Gastroesophageal sphincter (tissue), 4 donors: Measurements from ENCODE around the gene SYNGAP1. TPM values are rescaled to one million over a fixed set of nuclear protein-coding genes. Genes with fewer than 3 reads are reported as not detected.
"Not testable (repeated sequence)": the region's sequence is repeated elsewhere in the genome, so short reads cannot be mapped to it uniquely, and the experiment has no call there.

Experiments used
- ATAC-seq: fragments of 150-250 bp; one replicate; pipeline ENCODE4 v1.9.1; 2016; ENCODE audit warnings: mild to moderate bottlenecking, moderate library complexity
- H3K27ac ChIP-seq, 4 donors: fragments of 200-600 bp; sonication (generic) in 3 of 4; 1 replicate in 3 of 4; 2 replicates in 1 of 4; pipeline ENCODE4 v1.5.1; 2016 to 2019
- H3K27me3 ChIP-seq: fragments of 200-600 bp; sonication (generic); one replicate; pipeline ENCODE4 v1.5.1; 2019
- H3K36me3 ChIP-seq, 2 donors: fragments of 200-600 bp; sonication (generic); one replicate each; pipeline ENCODE4 v1.5.1; 2019; ENCODE audit warnings: control low read depth in 1 of 2
- H3K4me1 ChIP-seq, 3 donors: fragments of 200-600 bp; sonication (generic); 1 replicate in 2 of 3; 2 replicates in 1 of 3; pipeline ENCODE4 v1.5.1; 2016 to 2019; ENCODE audit warnings: control low read depth in 2 of 3
- H3K4me3 ChIP-seq, 2 donors: fragments of 200-600 bp; sonication (generic); one replicate each; pipeline ENCODE4 v1.5.1; 2019; ENCODE audit warnings: mild to moderate bottlenecking in 1 of 2, moderate library complexity in 1 of 2
- H3K9me3 ChIP-seq, 3 donors: fragments of 200-600 bp; sonication (generic); one replicate each; pipeline ENCODE4 v1.5.1; 2017 to 2019; ENCODE audit warnings: control low read depth in 2 of 3
- EP300 ChIP-seq: sonication (generic); formaldehyde crosslinking; IDR thresholded peaks from one replicate; pipeline ENCODE4 v1.6.1; 2017; ENCODE audit warnings: antibody characterized with exemption, mild to moderate bottlenecking
- POLR2A ChIP-seq, 2 donors: fragments of 450-650 bp; IDR thresholded peaks; one replicate each; pipeline ENCODE4 v1.6.1; 2017; ENCODE audit warnings: antibody characterized with exemption in 2 of 2, mild to moderate bottlenecking in 2 of 2, moderate library complexity in 1 of 2
- POLR2AphosphoS5 ChIP-seq: sonication (generic); formaldehyde crosslinking; IDR thresholded peaks from one replicate; pipeline ENCODE4 v1.6.1; 2017; ENCODE audit warnings: antibody characterized with exemption
- WGBS, 2 donors: methylation state at CpG; one replicate each; pipeline ENCODE4 v1.1.5; 2018; ENCODE audit warnings: low coverage in 1 of 2; 5-methylcytosine and 5-hydroxymethylcytosine counted together
- total RNA-seq, 4 donors: library from RNA; depleted of rRNA; stranded (reverse); fragments of >200 nt; gene quantifications; one replicate each; pipeline ENCODE4 v1.1.0, GENCODE V29; 2016
- TF ChIP-seq, protein P1 (sequence below), 4 experiments: fragments of 200-600 bp in 2 of 4; fragments of 450-650 bp in 2 of 4; sonication (generic) in 1 of 4; IDR thresholded peaks; one replicate each; pipeline ENCODE4 v1.5.1; 2017 to 2019; ENCODE audit warnings: antibody characterized with exemption in 4 of 4, mild to moderate bottlenecking in 2 of 4, moderate library complexity in 2 of 4

Gene SYNGAP1
- total RNA-seq, 4 donors from 2014 or later = 9.1 to 15.9 (median 12.7) TPM

DNA sequence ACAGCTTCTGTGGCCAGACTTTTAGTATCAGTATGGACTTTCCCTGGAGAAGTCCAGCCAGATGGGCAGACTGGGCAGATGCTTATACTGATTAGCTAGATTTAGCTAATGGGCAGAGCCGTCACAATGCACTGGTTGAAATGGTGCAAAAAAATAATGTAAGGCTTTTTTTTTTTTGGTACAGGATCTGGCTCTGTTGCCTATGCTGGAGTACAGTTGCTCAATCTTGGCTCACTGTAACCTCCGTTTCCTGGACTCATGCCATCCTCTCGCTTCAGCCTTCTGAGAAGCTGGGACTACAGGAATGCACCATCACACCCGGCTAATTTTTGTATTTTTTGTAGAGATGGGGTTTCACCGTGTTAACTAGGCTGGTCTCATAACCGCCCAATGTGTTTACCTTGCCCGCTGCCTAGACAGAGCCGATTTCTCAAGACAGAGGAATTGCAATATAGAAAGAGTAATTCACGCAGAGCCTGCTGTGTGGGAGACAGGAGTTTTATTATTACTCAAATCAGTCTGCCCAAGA lies 44.7 kb upstream of the SYNGAP1 start:
- TF ChIP-seq EP300 (no peak), POLR2AphosphoS5 (peak; percentile 76)
- H3K27me3 ChIP-seq = no peaks in the 10 kb centered on the region
- no peaks in the 10 kb centered on the region for H3K9me3 ChIP-seq
- WGBS, 2 donors = 14 to 20% methylated on average over 2 to 9 of the region's 9 CpGs
- H3K4me3 ChIP-seq = no peak overlapping the region
- peaks cover 0 to 22% (median 14%) of the 10 kb centered on the region in 3 donors for H3K4me1 ChIP-seq
- no peaks in the 10 kb centered on the region for H3K36me3 ChIP-seq
- peak; percentile 93 for ATAC-seq
- H3K27ac ChIP-seq = peak overlapping the region; percentile 12 to 78 (median 77)

DNA sequence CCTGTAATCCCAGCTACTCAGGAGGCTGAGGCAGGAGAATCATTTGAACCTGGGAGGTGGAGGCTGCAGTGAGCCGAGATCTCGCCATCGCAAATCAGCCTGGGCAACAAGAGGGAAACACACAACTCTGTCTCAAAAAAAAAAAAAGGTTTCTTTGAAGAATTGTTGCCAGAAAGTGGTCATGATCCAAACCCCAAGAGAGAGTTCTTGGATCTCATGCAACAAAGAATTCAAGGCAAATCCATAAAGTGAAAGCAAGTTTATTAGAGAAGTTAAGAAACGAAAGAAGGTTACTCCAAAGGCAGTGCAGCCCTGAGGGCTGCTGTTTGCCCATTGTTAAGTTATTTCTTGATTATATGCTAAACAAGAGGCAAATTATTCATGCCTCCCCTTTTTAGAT lies 42.7 kb upstream of the SYNGAP1 start:
- ATAC-seq = no peak
- Histone ChIP-seq H3K4me1 (peaks cover 0 to 22% (median 14%) of the 10 kb centered on the region in 3 donors), H3K4me3 (no peak overlapping the region), H3K36me3 (no peaks in the 10 kb centered on the region), H3K27me3 (no peaks in the 10 kb centered on the region), H3K27ac (no peak overlapping the region), H3K9me3 (no peaks in the 10 kb centered on the region)
- TF ChIP-seq, protein P1, sequence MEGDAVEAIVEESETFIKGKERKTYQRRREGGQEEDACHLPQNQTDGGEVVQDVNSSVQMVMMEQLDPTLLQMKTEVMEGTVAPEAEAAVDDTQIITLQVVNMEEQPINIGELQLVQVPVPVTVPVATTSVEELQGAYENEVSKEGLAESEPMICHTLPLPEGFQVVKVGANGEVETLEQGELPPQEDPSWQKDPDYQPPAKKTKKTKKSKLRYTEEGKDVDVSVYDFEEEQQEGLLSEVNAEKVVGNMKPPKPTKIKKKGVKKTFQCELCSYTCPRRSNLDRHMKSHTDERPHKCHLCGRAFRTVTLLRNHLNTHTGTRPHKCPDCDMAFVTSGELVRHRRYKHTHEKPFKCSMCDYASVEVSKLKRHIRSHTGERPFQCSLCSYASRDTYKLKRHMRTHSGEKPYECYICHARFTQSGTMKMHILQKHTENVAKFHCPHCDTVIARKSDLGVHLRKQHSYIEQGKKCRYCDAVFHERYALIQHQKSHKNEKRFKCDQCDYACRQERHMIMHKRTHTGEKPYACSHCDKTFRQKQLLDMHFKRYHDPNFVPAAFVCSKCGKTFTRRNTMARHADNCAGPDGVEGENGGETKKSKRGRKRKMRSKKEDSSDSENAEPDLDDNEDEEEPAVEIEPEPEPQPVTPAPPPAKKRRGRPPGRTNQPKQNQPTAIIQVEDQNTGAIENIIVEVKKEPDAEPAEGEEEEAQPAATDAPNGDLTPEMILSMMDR (IDR thresholded peaks at IDR 0.05) = no peak
- no peak for TF ChIP-seq POLR2A (IDR thresholded peaks at IDR 0.05)
- TF ChIP-seq EP300 = no peak
- no peak for TF ChIP-seq POLR2AphosphoS5
- WGBS, 2 donors = 41 to 64% methylated on average over 1 of the region's 4 CpGs

DNA sequence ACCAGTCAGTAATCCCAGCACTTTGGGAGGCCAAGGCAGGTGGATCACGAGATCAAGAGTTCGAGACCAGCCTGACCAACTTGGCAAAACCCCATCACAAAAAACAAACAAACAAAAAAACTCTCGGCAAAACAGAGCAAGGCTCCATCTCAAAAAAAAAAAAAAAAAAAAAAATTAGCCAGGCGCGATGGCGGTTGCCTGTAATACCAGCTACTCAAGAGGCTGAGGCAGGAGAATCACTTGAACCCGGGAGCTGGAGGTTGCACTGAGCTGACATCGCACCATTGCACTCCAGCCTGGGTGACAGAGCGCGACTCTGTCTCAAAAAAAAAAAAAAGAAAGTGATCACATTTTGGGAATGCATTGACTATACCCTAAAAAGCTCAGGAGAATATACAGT lies 40.7 kb upstream of the SYNGAP1 start:
- ATAC-seq, H3K9me3 ChIP-seq, H3K4me3 ChIP-seq, H3K27me3 ChIP-seq, H3K36me3 ChIP-seq, H3K27ac ChIP-seq: not testable (repeated sequence)
- peaks cover 0 to 20% (median 12%) of the 10 kb centered on the region in 3 donors for H3K4me1 ChIP-seq
- 93% methylated on average over 7 of the region's 10 CpGs; no CpG with 5 or more reads in 1 of the 2 donors for WGBS, 2 donors

DNA sequence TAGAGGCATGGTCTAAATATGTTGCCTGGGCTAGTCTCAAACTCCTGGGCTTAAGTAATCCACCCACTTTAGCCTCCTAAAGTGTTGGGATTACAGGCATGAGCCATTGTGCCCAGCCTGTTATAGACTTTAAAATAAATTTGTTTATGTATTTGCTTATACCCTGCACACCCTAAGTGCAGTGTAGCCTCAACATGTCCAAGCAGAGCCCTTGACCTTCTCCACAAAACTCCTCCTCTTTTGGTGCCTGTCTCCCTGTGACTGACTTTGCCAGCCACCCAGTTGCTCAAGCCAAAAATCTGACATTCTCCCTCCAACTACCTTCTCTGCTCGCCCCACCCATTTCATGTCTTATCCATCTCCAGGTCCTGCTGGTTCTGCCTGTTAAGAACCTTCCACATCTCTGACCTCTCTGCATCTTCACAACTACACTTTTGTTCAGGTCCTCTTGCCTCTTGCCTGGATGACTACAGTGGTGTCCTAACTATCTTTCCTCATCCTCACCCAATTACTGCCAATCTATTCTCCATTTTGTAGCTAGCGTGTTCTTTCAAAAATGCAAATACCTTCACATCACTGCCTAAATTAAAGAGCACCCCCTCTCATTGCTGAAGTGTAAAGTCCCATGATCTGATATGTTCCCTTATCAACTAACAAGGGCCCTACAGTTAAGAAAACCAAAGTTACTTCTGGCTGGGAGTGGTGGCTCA lies 39.4 kb upstream of the SYNGAP1 start:
- WGBS, 2 donors = 80 to 100% methylated on average over 1 to 2 of the region's 2 CpGs
- no peak for ATAC-seq
- no peak overlapping the region for H3K27ac ChIP-seq
- no peak for TF ChIP-seq POLR2AphosphoS5
- no peak for TF ChIP-seq POLR2A (IDR thresholded peaks at IDR 0.05)
- TF ChIP-seq EP300 = no peak
- TF ChIP-seq, protein P1 (IDR thresholded peaks at IDR 0.05) = no peak
- peaks cover 0 to 8% (median 4%) of the 10 kb centered on the region in 3 donors for H3K4me1 ChIP-seq
- no peaks in the 10 kb centered on the region for H3K9me3 ChIP-seq
- H3K4me3 ChIP-seq = no peak overlapping the region
- H3K36me3 ChIP-seq = no peaks in the 10 kb centered on the region
- no peaks in the 10 kb centered on the region for H3K27me3 ChIP-seq

DNA sequence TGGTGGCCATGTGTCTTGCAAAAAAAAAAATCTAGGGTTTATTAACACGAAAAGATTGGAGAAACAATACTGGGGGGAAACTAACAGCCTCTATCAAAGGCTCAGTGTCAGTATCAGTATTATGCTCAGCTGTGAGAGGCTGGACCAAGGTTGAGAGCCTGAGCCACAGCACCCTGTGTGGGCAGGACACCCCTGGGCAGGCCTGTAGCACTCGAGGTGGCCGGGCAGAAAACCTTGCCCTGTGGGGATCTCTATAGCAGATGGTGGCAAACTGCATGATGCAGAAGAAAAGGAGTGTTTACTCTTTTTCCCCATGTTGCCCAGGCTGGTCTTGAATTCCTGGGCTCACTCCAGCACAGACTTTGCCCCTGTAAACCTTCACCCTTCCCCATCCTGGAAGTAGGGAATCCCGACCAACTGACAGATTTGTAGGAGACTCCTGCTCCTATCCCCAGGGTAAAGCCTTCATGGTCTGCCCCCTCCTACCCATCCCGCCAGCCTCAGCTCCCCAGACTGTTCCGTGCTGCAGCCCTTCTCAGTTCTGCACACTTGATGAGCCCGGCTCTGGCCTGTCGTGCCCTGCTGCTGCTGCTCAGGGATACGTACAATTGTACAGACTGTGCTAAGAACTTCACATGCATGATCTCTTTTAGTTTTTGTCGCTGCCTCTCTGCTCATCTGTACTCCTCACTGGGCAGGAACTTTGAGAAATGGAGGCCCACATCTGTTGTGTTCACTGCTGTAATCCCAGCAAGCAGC lies 36.3 kb upstream of the SYNGAP1 start:
- ATAC-seq = no peak
- no peaks in the 10 kb centered on the region for H3K36me3 ChIP-seq
- H3K4me3 ChIP-seq = no peak overlapping the region
- H3K9me3 ChIP-seq = no peaks in the 10 kb centered on the region
- no peaks in the 10 kb centered on the region for H3K27me3 ChIP-seq
- H3K4me1 ChIP-seq = no peaks in the 10 kb centered on the region
- no peak overlapping the region for H3K27ac ChIP-seq
- 66 to 82% methylated on average over 7 to 8 of the region's 10 CpGs for WGBS, 2 donors
- no peak for TF ChIP-seq POLR2AphosphoS5
- TF ChIP-seq POLR2A (IDR thresholded peaks at IDR 0.05) = no peak

DNA sequence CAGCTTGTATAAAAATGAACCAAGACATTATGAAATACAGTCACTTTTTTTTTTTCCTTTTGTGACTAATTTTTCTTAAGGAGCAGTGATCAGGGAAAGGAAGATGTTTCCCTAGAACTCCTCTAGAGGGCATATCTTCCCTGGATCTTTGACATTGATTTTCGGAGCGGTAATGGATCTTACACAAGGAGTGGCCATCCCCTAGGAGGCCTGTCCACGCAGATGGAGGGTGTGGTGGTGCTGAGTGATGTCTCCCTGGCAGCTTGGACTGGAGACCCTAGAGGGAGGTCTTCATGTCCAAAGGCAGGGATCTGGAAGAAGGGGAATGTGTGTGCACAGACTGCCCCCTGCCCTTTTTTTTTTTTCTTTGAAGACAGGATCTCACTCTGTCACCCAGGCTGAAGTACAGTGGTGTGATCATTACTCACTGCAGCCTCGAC lies 35.3 kb upstream of the SYNGAP1 start:
- TF ChIP-seq POLR2A (IDR thresholded peaks at IDR 0.05) (no peak), EP300 (no peak)
- TF ChIP-seq, protein P1 (IDR thresholded peaks at IDR 0.05) = peak in 2 of 4 experiments; percentile 32 to 35
- Histone ChIP-seq H3K4me3 (no peak overlapping the region), H3K27me3 (no peaks in the 10 kb centered on the region), H3K36me3 (no peaks in the 10 kb centered on the region), H3K4me1 (no peaks in the 10 kb centered on the region), H3K9me3 (no peaks in the 10 kb centered on the region), H3K27ac (no peak overlapping the region)
- peak; percentile 81 for ATAC-seq
- 11% methylated on average over 3 of the region's 4 CpGs; no CpG with 5 or more reads in 1 of the 2 donors for WGBS, 2 donors
